ENCODE data around the gene LHFPL6.

LHFPL6 gene

DNA sequence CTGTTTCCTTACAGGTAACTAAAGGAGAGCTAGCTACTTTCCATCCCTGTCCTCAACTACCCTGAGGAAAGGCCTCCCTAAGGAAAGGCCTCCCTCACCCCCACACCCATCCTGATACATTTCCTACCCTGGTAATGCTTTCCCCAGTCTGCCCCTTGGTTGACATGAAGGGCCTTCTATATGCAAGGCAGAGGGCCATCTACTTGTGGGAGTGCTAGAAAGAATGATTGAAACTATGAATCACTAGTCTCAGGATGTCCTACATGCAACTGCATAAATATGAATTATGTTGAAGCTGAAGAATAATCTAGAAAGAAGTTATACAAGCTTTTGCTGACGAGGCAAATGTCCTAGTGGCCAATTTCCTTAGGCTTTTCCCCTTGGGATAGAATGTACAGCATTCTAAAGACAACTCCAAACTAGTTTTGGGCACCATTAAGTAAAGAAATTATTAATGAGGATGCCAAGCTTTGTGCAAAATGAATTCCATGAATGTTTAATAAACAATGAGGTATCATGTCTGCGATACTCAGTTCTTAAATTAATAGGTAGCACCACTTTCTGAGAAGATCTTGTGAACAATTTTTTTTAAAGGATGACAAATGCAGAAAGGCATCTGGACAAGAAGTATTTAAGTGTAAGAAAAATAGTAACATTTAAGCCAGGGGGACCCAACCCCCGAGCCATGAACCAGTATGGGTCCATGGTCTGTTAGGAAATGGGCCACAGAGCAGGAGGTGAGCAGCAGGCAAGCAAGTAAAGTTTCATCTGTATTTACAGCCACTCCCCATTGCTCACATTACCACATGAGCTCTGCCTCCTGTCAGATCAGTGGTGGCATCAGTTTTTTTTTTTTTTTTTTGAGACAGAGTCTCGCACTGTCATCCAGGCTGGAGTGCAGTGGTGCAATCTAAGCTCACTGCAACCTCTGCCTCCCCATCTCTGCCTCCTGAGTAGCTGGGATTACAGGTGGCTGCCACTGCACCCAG is 223.0 kb downstream of the LHFPL6 start:
- Histone ChIP-seq H3K9me3 (ENCODE audit: insufficient read depth, low read length, severe bottlenecking) (no peaks in the 10 kb centered on the region), H3K4me3 (ENCODE audit: low read depth in 1 of 2, low read length in 2 of 2) (no peak overlapping the region), H3K79me2 (ENCODE audit: insufficient read depth, low read length) (no peaks in the 10 kb centered on the region), H3K9ac (ENCODE audit: low read depth, low read length) (no peak overlapping the region), H2AFZ (ENCODE audit: low read depth, low read length) (no peak overlapping the region), H4K20me1 (ENCODE audit: insufficient read depth, low read length) (no peaks in the 10 kb centered on the region), H3K4me1 (ENCODE audit: insufficient read depth, low read length) (no peaks in the 10 kb centered on the region), H3K27me3 (ENCODE audit: insufficient read depth, low read length, poor library complexity) (no peaks in the 10 kb centered on the region), H3K4me2 (ENCODE audit: insufficient read depth, low read length) (no peak overlapping the region), H3K36me3 (ENCODE audit: insufficient read depth, low read length) (no peaks in the 10 kb centered on the region), H3K27ac (ENCODE audit: low read length) (no peak overlapping the region)
- TF ChIP-seq, protein P1, sequence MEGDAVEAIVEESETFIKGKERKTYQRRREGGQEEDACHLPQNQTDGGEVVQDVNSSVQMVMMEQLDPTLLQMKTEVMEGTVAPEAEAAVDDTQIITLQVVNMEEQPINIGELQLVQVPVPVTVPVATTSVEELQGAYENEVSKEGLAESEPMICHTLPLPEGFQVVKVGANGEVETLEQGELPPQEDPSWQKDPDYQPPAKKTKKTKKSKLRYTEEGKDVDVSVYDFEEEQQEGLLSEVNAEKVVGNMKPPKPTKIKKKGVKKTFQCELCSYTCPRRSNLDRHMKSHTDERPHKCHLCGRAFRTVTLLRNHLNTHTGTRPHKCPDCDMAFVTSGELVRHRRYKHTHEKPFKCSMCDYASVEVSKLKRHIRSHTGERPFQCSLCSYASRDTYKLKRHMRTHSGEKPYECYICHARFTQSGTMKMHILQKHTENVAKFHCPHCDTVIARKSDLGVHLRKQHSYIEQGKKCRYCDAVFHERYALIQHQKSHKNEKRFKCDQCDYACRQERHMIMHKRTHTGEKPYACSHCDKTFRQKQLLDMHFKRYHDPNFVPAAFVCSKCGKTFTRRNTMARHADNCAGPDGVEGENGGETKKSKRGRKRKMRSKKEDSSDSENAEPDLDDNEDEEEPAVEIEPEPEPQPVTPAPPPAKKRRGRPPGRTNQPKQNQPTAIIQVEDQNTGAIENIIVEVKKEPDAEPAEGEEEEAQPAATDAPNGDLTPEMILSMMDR (IDR thresholded peaks at IDR 0.05; ENCODE audit: borderline replicate concordance, extremely low read depth, low read length, poor library complexity, severe bottlenecking), result no peak
- no peak for TF ChIP-seq EZH2 (IDR thresholded peaks at IDR 0.05; ENCODE audit: borderline replicate concordance, low read depth, low read length, severe bottlenecking)
- ATAC-seq (ENCODE audit: insufficient read depth, low read depth), result no peak
- no peak for DNase-seq

DNA sequence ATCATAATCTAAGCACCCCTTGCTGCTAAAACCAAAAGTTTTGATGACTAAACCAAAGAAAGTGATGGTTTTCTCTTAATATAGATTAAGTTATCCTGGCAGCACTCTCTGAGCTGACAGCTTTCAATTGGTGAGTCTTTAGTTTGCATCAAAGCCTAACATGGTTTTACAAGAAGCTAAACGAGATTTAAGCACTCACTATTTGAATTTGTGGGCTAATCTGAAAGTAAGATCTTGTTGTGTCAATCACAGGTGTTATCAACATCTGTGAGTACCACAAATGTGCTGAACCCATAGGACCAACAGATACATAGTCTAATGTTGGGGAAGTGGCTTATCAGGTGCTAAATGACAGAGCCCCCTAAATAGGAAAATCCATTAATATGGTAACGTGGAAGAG is 223.9 kb downstream of the LHFPL6 start:
- Histone ChIP-seq H3K4me3 (ENCODE audit: low read depth in 1 of 2, low read length in 2 of 2) (no peak overlapping the region), H3K36me3 (ENCODE audit: insufficient read depth, low read length) (no peaks in the 10 kb centered on the region), H3K79me2 (ENCODE audit: insufficient read depth, low read length) (no peaks in the 10 kb centered on the region), H3K4me2 (ENCODE audit: insufficient read depth, low read length) (no peak overlapping the region), H3K9me3 (ENCODE audit: insufficient read depth, low read length, severe bottlenecking) (no peaks in the 10 kb centered on the region), H4K20me1 (ENCODE audit: insufficient read depth, low read length) (no peaks in the 10 kb centered on the region), H3K27ac (ENCODE audit: low read length) (no peak overlapping the region), H3K27me3 (ENCODE audit: insufficient read depth, low read length, poor library complexity) (no peaks in the 10 kb centered on the region), H2AFZ (ENCODE audit: low read depth, low read length) (no peak overlapping the region), H3K9ac (ENCODE audit: low read depth, low read length) (no peak overlapping the region), H3K4me1 (ENCODE audit: insufficient read depth, low read length) (no peaks in the 10 kb centered on the region)
- no peak for TF ChIP-seq EZH2 (IDR thresholded peaks at IDR 0.05; ENCODE audit: borderline replicate concordance, low read depth, low read length, severe bottlenecking)
- TF ChIP-seq, protein P1 (IDR thresholded peaks at IDR 0.05; ENCODE audit: borderline replicate concordance, extremely low read depth, low read length, poor library complexity, severe bottlenecking), result no peak
- no peak for DNase-seq
- no peak for ATAC-seq (ENCODE audit: insufficient read depth, low read depth)

DNA sequence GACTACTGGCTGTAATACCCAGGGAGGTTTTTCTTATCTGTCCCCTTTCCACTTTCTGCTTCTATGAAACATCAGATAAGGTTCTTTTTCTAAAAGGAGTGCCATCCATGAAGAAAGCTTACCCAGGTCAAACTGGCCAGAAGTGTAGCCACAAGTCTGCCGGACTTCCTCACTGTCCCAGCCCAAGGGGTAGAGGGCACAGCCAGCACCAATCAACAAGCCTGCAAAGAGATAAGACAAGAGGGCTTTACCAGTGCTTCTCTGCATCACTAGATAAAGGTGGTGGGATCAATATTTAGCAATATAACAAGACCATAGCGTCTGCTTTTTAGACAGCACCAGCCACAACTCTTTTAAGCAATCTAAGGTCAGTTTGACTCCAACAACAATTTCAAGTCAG is 224.7 kb downstream of the LHFPL6 start:
- H3K36me3 ChIP-seq (ENCODE audit: insufficient read depth, low read length), result no peaks in the 10 kb centered on the region
- no peak for DNase-seq
- no peak overlapping the region for H3K9ac ChIP-seq (ENCODE audit: low read depth, low read length)
- no peaks in the 10 kb centered on the region for H3K4me1 ChIP-seq (ENCODE audit: insufficient read depth, low read length)
- no peak overlapping the region for H3K4me2 ChIP-seq (ENCODE audit: insufficient read depth, low read length)
- no peaks in the 10 kb centered on the region for H3K9me3 ChIP-seq (ENCODE audit: insufficient read depth, low read length, severe bottlenecking)
- no peaks in the 10 kb centered on the region for H3K27me3 ChIP-seq (ENCODE audit: insufficient read depth, low read length, poor library complexity)
- no peaks in the 10 kb centered on the region for H4K20me1 ChIP-seq (ENCODE audit: insufficient read depth, low read length)
- no peak overlapping the region for H2AFZ ChIP-seq (ENCODE audit: low read depth, low read length)
- H3K4me3 ChIP-seq (ENCODE audit: low read depth in 1 of 2, low read length in 2 of 2), result no peak overlapping the region
- no peak for ATAC-seq (ENCODE audit: insufficient read depth, low read depth)
- H3K27ac ChIP-seq (ENCODE audit: low read length), result no peak overlapping the region
- TF ChIP-seq, protein P1 (IDR thresholded peaks at IDR 0.05; ENCODE audit: borderline replicate concordance, extremely low read depth, low read length, poor library complexity, severe bottlenecking), result no peak
- no peak for TF ChIP-seq EZH2 (IDR thresholded peaks at IDR 0.05; ENCODE audit: borderline replicate concordance, low read depth, low read length, severe bottlenecking)
- H3K79me2 ChIP-seq (ENCODE audit: insufficient read depth, low read length), result no peaks in the 10 kb centered on the region
